GM12872 (cell line): ENCODE data around the gene IGSF9B.

Source experiments
- CTCF ChIP-seq: IDR thresholded peaks from 3 replicates; pipeline ENCODE4 v1.5.1; 2011; ENCODE audit warnings: low read depth, mild to moderate bottlenecking, low read length, moderate library complexity; ENCODE audit not compliant: insufficient read depth

Gene IGSF9B

GRCh38 chr11:133988686-133989410, 32.1 kb upstream of the IGSF9B start:
- no peak for TF ChIP-seq CTCF

- no peak for TF ChIP-seq CTCF
These were observed 30.4 kb upstream of the IGSF9B start for GRCh38 chr11:133987171-133987570.

GRCh38 chr11:133985981-133986944, 29.5 kb upstream of the IGSF9B start:
- TF ChIP-seq CTCF, result no peak

- TF ChIP-seq CTCF, result no peak
These were observed 28.1 kb upstream of the IGSF9B start for GRCh38 chr11:133984828-133985227.

GRCh38 chr11:133983660-133984316, 27.0 kb upstream of the IGSF9B start:
- TF ChIP-seq CTCF, result no peak

GRCh38 chr11:133982876-133983275, 26.1 kb upstream of the IGSF9B start:
- TF ChIP-seq CTCF, result no peak

GRCh38 chr11:133982151-133982550, 25.4 kb upstream of the IGSF9B start:
- no peak for TF ChIP-seq CTCF
